ENCODE data around the gene LTBP1.

Gene LTBP1

GRCh38 chr2:33083699-33084387, 137.1 kb downstream of the LTBP1 start:
- DNase-seq: no peak

DNA sequence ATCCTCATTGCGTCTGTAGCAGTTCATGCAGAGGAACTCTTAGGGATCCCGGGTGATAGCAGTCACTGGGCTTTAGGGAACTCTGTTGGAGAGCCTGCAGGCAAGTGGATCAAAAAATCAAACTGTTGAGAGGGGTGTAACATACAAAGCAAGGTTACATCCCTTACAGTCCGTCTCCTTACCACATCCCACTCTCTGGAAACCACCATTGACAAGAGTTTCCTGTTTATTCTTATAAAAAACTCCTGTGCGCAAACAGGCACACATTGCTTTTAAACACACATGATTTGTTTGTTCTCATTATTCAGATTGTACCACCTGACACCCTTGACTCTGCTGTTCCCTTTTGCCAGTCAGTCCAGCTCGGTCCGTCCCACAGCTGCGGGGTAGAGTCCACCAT, 137.7 kb downstream of the LTBP1 start:
- no peak for DNase-seq

GRCh38 chr2:33085646-33086045, 138.9 kb downstream of the LTBP1 start:
- no peak for DNase-seq

DNA sequence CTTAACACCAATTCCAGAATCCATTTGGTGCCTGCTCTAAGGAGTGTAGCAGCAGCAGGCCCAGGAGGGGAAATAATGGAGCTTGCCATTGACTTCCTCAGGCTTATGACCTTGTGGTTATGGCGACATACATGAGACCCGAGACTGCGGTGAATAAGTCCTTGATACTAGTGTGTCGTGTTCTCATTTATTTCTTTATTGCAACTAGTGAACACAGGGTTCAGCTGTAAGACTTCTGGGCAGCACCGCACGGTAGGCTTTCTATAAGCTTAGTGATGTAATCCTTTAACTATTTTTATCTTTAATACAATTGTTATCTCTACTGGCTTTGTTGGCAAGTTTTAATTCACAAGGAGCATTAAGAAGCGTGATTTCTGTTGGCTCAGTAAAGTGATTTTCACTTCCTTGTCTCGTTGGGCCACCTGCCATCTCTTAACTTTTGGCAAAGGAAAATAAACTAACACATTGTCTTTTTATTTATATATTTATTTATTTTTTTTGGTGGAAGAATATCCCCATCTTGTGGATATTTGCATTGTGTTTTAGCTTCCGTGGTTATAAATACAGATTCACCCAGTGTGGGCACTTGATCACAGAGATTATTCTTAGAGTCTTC, 139.8 kb downstream of the LTBP1 start:
- no peak for DNase-seq

DNA sequence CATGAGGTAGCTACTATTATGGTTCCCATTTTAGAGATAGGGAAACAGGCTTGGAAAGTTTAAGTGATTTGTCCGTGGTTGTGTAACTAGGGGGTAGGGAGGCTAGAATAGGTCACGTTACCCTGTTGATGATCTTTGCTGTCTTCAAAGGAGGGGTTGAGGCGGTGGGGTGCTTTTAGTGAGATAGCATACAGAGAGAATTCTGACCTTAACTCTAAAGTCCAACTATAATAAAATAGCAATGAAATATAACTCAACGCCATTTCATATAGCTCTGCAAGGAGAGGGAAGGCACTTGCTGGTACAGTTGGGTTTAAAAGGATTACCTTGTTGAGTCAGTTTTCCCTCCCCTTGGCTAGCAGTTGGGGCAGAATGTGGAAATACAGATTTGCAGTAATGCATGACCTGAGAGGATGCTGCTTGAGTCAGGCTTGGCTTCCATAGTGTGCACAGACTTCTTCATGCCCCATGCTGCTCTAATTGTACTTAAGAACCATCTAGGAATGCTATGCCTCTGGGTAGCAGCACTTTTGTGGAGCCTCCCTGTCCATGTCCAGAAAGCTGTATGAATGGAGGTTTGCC, 143.9 kb downstream of the LTBP1 start:
- DNase-seq: no peak

DNA sequence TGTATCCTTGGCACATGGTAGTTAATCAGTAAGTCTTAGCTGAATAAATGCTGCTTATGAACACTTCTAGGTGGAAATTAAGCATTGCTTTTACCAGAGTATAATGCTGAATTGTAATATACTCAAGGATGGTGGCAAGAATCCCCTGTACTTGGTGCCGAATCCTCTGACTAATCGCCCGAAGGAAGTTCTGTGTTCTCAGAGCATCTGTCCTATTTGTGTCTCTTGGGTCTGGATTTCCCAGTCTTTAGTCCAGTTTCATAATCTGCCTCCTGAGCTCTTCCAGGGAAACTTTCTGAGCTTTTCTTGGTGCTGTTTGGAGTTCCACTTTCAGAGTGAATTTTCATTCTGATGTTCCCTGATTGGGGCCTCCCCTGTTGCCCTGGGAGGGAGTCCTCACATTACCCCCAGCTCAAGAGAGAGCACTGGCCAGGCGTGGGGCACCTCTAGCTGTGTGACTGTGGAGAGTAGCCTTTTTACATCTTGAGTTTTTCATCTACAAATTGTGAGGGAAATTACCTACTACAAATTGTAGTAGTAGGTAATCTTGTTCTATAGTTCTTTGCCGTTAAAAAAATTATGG, 144.9 kb downstream of the LTBP1 start:
- DNase-seq: no peak

DNA sequence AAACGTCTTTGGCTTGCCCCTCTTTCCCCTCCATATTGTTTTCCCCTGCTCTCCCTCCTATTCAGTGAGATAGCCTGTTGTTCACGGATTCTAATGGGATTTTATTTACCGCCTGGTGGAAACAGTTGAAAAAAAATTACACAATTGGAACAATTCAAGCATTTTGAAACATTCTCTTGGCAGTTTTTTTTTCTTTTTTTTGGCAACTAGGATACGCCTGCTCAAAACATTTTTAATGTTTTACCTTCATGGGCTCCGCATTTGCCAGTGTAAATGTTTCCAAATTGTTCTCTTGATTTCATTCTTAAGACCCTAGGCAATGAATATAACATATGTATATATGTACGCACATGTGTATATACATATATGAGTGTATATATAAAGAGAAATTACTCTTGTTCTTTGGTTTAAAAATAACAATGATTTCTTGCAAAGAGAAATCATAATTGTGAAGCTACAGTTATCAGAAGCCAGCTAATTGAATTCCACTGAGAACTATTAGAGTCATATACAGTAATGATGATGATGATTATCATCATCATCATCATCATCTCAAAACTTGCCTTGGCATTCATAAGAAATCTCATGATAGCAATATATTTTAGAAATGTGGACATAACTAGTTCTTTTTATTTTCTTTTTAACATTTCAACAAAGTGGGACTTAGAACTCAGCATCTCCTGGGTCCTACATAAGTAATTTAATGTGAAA, 146.7 kb downstream of the LTBP1 start:
- no peak for DNase-seq

DNA sequence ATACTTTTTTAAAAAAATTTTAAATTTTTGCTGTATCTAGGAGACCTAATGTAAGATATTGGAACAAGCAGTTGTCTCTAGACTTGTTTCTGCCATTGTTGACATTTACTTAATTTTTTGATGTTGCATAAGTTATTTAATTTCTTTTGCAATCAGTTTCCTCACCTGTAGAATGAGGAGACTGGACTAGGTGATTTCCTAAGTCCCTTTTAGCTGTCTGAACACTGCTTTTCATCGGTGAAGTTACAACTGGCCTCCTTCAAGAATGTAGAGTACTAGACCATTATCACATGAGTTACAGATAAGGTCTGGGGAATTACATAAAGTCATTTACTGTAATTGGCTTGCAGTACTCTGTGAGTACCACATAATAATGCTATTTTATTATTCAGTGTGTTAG, 147.6 kb downstream of the LTBP1 start:
- DNase-seq: no peak

DNA sequence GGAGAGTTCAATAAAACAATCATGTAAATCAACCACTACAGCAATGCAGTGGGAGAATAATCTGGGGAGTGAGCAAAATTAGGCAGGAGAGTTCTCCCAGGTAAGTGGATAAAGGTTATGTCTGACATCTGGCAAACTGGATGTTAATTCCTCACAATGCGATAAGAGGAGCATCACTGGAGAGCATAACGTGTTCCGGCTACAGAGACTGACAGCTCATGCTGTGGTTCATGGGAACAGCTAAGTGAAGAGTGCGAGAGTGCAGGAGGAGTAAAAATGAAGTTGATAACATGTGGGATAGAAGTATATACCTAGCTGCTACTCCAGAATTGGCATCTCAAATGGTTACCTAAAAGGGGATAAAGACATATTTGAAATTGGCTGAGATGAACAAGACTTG, 153.2 kb downstream of the LTBP1 start:
- DNase-seq: no peak

DNA sequence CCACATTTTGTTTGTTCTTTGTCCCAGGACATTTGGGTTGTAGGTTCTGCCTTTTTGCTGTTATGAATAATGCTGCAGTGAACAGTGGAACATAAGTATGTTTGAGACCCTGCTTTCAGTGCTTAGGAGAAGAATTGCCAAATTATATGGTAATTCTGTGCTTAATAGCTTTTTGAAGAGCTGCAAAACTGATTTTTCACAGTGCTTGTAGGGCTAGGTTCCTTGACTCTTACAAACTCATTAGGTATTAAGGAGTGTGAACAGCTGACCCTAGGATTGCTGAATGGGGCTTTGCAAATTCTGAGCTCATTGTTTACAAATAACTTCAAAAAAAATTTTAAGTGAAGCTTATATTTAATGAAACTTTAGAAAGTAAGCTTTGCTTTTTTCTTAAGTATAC, 154.2 kb downstream of the LTBP1 start:
- DNase-seq: no peak

DNA sequence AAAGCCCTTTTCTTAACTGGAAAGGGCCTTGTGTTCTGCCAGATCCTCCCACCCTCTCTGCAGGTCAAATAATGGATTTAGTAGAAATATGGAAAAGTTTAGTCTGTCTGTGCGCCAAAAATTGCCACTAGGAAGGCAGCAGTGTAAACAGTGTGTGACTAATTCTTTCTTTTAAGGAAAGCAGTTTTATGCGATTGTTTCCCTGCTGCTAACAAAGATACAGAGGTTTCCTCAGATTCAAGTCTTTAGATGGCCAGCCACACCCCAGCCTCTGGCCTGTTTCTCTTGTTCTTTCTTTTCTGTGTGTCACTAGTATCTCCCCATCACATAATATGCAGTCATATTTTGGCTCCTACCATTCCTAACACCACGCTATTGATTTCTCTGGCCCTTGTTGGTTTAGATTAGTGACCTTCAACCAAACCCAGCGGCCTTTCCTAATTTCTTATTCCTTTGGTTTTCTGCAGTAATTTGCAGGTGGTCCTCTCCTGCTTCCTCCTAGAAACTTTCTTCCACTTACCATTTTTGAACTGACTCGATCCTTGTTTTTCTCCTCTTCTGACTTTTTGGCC, 157.4 kb downstream of the LTBP1 start:
- no peak for DNase-seq

DNA sequence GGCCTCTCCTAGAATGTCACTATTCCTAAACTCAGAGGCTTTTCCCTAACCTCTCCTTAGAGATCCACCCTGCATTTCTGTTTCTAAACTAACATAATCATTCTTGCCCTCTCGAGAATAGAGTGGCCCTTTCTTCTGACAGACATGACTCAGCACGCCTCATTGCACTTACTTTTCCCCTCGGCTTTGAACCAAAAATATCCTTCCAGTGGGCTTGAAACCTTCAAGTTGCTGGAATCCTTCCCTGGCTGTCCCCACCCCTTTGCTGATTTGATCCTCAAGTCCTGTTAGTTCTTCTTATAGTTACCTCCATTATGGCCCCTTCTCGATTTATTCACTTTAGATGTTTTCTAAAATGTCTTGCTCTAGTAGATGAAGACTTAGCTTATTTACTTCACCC, 158.0 kb downstream of the LTBP1 start:
- no peak for DNase-seq

DNA sequence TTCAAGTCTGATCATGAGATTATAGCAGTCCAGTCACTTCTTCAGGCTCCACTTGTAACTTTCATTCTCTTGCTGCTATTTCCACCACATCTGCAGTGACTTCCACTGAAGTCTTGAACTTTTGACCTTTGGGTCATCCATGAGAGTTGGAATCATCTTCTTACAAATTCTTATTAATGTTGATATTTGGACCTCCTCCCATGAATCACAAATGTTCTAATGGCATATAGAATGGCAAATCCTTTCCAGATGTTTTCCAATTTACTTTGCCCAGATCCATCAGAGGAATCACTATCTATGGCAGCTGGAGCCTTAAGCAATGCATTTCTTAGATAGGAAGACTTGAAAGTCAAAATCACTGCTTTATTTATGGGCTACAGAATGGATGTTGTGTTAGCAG, 159.4 kb downstream of the LTBP1 start:
- DNase-seq: no peak

GRCh38 chr2:33107690-33108482, 161.1 kb downstream of the LTBP1 start:
- no peak for DNase-seq

DNA sequence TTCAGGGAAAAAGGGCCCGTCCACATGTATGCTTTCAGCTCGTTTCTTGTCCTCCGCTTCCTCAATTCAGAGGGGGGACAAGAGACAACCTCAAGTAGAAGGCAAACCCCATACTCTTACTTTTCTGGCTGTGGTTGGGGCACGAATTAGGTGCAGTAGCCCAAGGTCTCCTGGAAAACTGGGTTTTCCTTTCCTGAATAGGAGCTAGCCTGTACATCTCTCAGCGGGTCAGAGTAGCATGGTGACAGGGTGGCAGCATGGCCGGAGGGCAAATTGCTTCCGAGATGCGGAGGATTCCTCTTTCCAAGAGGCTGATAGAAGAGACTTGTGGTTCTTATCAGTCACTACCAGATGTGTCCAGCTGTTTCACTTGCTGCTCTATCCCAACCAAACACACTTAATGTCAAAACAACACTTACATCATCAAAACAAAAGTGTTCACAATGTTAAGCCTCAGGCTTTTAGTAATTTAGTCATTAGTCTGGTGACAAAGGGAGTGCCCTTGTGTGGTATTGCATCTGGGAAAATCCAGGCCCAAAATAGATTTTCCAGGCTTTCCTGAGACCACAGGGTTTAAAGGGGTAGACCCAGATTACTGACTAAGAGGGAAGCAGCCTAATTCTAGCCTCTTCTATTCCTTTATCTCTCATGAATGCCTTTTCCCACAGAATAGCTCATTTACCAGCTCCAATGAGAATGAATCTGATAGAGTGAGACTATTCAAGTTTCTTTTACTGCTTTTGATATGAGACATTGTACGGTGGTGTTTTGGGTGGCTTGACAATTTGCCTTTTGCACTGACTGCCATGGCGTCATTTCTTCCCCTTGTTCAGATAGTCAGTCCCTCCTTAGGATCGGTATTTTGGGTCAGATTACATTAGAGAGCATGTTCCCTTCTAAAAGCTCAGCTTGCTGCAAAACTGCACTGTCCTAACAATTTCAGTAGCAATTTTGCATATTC, 162.0 kb downstream of the LTBP1 start:
- DNase-seq: no peak

GRCh38 chr2:33110461-33110860, 163.7 kb downstream of the LTBP1 start:
- no peak for DNase-seq

DNA sequence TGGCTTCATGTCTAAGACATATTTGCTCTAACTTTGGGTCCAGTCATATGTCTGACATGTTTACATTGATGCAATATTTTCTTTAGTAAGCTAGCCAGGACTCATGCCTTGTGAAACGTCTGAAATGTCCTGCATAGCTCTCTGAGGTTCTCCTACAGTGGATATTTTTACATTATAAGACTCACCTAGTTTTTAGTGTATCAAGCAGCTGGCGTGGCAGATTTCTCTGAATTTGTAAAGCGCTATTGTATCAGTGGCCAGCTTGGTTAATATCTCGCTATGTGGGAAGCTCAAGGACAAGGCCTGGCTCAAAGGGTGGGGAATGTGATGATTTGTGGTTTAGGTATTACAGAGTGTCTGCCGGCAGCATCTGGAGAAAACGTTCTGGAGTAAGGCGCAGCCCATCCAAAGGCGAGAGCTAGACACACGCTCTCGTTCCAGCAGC, 164.3 kb downstream of the LTBP1 start:
- DNase-seq: no peak

DNA sequence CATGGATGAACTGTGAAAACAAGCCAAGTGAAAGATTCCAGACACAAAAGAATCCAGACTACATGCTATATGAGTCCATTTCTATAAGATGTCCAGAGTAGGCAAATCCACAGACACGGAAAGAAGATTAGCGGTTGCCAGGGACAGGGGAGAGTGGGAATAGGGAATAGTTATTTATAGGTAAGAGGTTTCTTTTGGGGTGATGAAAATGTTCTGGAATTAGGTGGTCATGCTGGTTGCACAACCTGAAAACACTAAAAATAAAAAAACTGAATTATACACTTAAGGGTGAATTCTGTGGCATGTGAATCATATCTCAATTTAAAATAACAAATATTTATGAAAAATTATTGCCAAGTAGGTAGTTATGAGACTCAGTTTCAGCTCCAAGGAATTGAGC, 168.4 kb downstream of the LTBP1 start:
- DNase-seq: no peak

DNA sequence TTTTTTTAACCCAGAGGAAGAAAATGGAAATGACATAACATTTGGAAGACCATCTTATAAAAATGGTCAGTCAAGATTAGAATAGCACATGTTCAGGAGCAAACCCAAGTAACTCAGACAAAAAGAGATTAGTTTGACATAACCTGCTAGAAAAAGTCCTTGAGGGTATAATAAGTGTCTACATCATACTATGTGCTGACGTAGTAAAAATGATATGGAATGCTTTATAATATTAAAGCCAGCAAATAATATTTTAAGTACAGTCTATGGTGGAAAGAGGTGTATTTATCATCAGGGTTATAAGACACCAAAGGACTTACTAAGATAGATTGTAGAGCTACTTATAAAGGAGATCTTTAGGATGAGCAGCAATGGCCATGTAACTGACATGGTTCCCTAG, 169.0 kb downstream of the LTBP1 start:
- no peak for DNase-seq

GRCh38 chr2:33116799-33117198, 170.0 kb downstream of the LTBP1 start:
- no peak for DNase-seq

- no peak for DNase-seq
These were observed 171.9 kb downstream of the LTBP1 start for GRCh38 chr2:33118651-33119050.

Measured in CD4-positive, alpha-beta T cell treated with Interleukin-4 for 4 hours (primary cell).